PC-9 (cell line): ENCODE results near the gene PPP1R7. TPM values are rescaled to one million over a fixed set of nuclear protein-coding genes. Genes with fewer than 3 reads are reported as not detected.

Experiments used
- BruUV-seq: library from RNA; stranded (reverse); fragments of 400-500 nt; replicated peaks from 2 replicates; lab custom pipeline; 2021; lab: Mats Ljungman, UMichigan
- CTCF ChIA-PET: fragments of 300-600 bp; sonication (Branson Sonifier 250); formaldehyde crosslinking; loops from one replicate; lab custom pipeline; 2022; ENCODE audit warnings: antibody characterized with exemption; lab: Charles Lee
- POLR2A ChIA-PET: fragments of 300-600 bp; sonication (Branson Sonifier 250); formaldehyde crosslinking; loops from one replicate; lab custom pipeline; 2022; ENCODE audit warnings: antibody characterized with exemption; ENCODE audit not compliant: unreplicated experiment; lab: Charles Lee
- DNase-seq, 2 experiments: peaks; one replicate each; pipeline versions ENCODE4 v3.0.0 to v3.0.0-alpha.2; 2015 to 2022; ENCODE audit warnings: mixed read lengths in 1 of 2
- H2AFZ ChIP-seq: fragments of 200-600 bp; sonication (generic); 2 replicates; pipeline ENCODE4 v1.8.1; 2017; ENCODE audit warnings: antibody characterized with exemption
- H3F3A ChIP-seq: fragments of 200-600 bp; sonication (generic); 2 replicates; pipeline ENCODE4 v1.8.1; 2017; ENCODE audit warnings: antibody characterized with exemption, mild to moderate bottlenecking, low read depth; ENCODE audit not compliant: insufficient read depth
- H3K27ac ChIP-seq: fragments of 200-600 bp; sonication (generic); 2 replicates; pipeline ENCODE4 v1.6.1; 2016; ENCODE audit warnings: mixed run types
- H3K27me3 ChIP-seq: fragments of 200-600 bp; sonication (generic); 2 replicates; pipeline ENCODE4 v1.6.1; 2016; ENCODE audit warnings: low read depth, mixed run types; ENCODE audit not compliant: insufficient read depth
- H3K36me3 ChIP-seq: fragments of 200-600 bp; sonication (generic); 2 replicates; pipeline ENCODE4 v1.6.1; 2016; ENCODE audit warnings: low read depth, mixed run types
- H3K4me1 ChIP-seq: fragments of 200-600 bp; sonication (generic); replicated peaks from 2 replicates; pipeline ENCODE4 v1.6.1; 2016; ENCODE audit warnings: mixed run types; ENCODE audit not compliant: insufficient read depth
- H3K4me2 ChIP-seq: fragments of 200-600 bp; sonication (generic); 2 replicates; pipeline ENCODE4 v1.6.1; 2017; ENCODE audit warnings: mixed run types
- H3K4me3 ChIP-seq: fragments of 200-600 bp; sonication (generic); 2 replicates; pipeline ENCODE4 v1.6.1; 2016; ENCODE audit warnings: mixed run types
- H3K79me2 ChIP-seq: fragments of 200-600 bp; sonication (generic); 2 replicates; pipeline ENCODE4 v1.6.1; 2017; ENCODE audit warnings: low read depth, mixed run types
- H3K9me2 ChIP-seq: fragments of 200-600 bp; sonication (generic); 2 replicates; pipeline ENCODE4 v1.8.1; 2017; ENCODE audit warnings: mild to moderate bottlenecking; ENCODE audit not compliant: insufficient read depth
- H3K9me3 ChIP-seq: fragments of 200-600 bp; sonication (generic); 2 replicates; pipeline ENCODE4 v1.8.1; 2016; ENCODE audit warnings: low read depth; ENCODE audit not compliant: insufficient read depth
- H4K20me1 ChIP-seq: fragments of 200-600 bp; sonication (generic); 2 replicates; pipeline ENCODE4 v1.8.1; 2017; ENCODE audit not compliant: insufficient read depth
- EZH2 ChIP-seq: fragments of 200-600 bp; sonication (generic); IDR thresholded peaks from 2 replicates; pipeline ENCODE4 v1.8.0; 2017; ENCODE audit warnings: antibody characterized with exemption, low read depth
- intact Hi-C: fragments of 100-400 bp; cut with micrococcal nuclease; formaldehyde crosslinking; loops from one replicate; pipeline ENCODE4 v1.10.0; 2022; ENCODE audit not compliant: unreplicated experiment
- total RNA-seq: library from RNA; stranded (reverse); gene quantifications from 2 replicates; pipeline ENCODE4 v1.2.3, GENCODE V29; 2021
- TF ChIP-seq, protein P1 (sequence below): fragments of 200-600 bp; sonication (generic); conservative IDR thresholded peaks from 2 replicates; pipeline ENCODE4 v1.6.1; 2017; ENCODE audit warnings: mixed run types, antibody characterized with exemption, mild to moderate bottlenecking, moderate library complexity

Gene PPP1R7
- total RNA-seq, 1 experiment from 2014 or later, result 113 TPM

DNA sequence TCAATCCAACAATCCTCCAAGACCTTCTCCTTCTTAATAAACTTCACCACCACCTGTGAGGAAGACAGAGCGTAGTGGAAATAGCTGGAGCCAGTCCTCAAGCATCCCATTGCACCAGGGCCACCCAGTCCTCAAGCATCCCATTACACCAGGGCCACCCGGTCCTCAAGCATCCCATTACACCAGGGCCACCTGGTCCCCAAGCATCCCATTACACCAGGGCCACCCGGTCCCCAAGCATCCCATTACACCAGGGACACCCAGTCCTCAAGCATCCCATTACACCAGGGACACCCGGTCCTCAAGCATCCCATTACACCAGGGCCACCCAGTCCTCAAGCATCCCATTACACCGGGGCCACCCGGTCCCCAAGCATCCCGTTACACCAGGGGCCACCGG, 34.9 kb upstream of the PPP1R7 start:
- no peak overlapping the region for H3K27ac ChIP-seq
- no peak overlapping the region for H2AFZ ChIP-seq
- intact Hi-C loops, result no loop called here
- no peaks in the 10 kb centered on the region for H3K9me2 ChIP-seq
- H3K79me2 ChIP-seq, result no peaks in the 10 kb centered on the region
- BruUV-seq, result no TSS peak
- no peaks in the 10 kb centered on the region for H3K27me3 ChIP-seq
- DNase-seq, result no peak
- TF ChIP-seq EZH2, result no peak
- TF ChIP-seq, protein P1, sequence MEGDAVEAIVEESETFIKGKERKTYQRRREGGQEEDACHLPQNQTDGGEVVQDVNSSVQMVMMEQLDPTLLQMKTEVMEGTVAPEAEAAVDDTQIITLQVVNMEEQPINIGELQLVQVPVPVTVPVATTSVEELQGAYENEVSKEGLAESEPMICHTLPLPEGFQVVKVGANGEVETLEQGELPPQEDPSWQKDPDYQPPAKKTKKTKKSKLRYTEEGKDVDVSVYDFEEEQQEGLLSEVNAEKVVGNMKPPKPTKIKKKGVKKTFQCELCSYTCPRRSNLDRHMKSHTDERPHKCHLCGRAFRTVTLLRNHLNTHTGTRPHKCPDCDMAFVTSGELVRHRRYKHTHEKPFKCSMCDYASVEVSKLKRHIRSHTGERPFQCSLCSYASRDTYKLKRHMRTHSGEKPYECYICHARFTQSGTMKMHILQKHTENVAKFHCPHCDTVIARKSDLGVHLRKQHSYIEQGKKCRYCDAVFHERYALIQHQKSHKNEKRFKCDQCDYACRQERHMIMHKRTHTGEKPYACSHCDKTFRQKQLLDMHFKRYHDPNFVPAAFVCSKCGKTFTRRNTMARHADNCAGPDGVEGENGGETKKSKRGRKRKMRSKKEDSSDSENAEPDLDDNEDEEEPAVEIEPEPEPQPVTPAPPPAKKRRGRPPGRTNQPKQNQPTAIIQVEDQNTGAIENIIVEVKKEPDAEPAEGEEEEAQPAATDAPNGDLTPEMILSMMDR, result no peak
- H4K20me1 ChIP-seq, result no peaks in the 10 kb centered on the region
- H3K36me3 ChIP-seq, result peaks cover 1% of the 10 kb centered on the region; the same call in 1 of the 2 replicates
- H3K4me2 ChIP-seq, result no peak overlapping the region
- no peaks in the 10 kb centered on the region for H3K9me3 ChIP-seq
- H3F3A ChIP-seq, result no peaks in the 10 kb centered on the region
- ChIA-PET POLR2A (no interaction called here), CTCF (no interaction called here)
- no peaks in the 10 kb centered on the region for H3K4me1 ChIP-seq
- no peak overlapping the region for H3K4me3 ChIP-seq

DNA sequence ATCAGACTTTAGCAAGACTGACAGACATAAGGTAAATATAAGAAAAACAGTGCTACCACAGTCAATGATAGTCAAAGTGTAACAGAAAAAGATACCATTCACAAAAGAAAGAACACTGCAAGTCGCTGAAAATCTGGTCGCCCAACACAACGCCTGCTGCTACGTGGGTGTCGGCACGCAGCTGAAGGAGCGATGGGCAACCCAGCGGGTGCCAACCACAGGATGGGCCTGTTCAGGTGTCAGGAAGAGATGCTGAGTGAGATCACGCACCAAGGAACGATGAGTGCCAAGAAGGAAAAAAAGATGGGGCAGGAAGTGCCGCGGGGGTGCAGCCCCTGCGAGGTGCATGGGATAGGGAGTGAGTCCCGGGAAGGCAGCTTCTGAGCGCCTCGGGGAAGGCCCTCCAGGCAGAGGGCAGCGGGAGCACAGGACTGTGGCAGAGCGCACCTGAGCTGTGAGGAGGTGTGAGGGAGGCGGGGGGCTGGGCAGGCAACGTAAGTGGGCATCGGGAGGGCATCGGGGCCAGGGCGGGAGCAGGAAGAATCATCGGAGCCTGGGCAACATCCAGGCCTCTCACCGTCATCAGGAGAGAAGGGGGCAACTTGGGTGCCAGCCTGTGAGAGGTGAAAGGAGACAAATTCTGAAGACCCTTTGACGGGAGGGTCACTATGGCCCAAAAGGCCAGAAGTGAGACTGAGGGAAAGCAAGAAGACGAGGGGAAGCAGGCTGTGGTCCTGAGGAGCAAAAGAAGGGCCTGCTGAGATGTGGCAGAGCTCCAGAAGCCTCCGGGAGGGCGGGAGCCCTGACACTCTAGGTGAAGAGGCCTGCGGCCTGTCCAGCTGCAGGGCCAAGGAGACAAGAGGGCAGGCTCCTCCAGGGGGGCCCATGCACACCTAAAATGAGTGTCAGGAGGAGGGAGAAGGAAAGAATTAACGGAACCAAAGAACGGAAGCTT, 33.4 kb upstream of the PPP1R7 start:
- no TSS peak for BruUV-seq

DNA sequence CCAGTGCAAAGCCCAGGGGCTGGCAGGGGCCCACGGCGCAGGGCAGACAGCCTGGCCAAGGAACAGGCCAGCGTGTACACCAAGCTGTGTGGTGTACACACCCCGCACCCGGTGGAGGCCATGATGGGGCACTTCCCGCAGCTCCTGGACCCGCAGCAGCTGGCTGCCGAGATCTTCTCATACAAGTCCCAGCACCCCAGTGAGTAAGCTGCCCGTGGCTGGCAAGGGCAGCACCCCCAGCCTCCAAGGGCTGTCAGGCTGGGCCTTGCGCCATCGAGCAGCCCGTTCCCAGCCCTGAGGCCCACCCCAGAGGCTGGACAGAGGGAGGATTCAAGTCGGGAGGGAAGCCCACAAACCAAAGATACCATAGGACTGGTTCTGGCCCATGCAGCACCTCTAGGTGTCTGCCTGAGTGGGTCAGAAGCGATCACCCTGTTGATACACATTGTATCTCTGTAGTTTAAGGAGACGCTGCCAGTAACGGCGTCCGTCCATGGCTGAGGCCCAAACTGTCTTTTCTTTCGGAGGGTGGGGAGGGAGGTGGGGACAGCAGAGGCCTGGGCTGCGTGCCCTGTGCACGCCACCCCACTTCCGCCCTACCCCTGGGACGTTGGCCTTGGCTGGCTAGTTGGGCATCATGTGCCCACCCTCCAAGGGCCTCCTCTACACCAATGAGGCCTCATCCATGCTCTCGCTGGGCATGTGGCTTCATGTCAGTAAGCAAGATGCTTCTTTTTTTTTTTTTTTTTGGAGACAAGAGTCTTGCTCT, 31.3 kb upstream of the PPP1R7 start:
- TF ChIP-seq EZH2, result no peak
- TF ChIP-seq, protein P1, result no peak
- H3K9me2 ChIP-seq, result no peaks in the 10 kb centered on the region
- H3K27ac ChIP-seq, result no peak overlapping the region
- intact Hi-C loops, result no loop called here
- no peak overlapping the region for H3K4me2 ChIP-seq
- no peaks in the 10 kb centered on the region; the same call in 1 of the 2 replicates for H3F3A ChIP-seq
- no peak overlapping the region for H2AFZ ChIP-seq
- H3K4me1 ChIP-seq, result no peaks in the 10 kb centered on the region
- H3K9me3 ChIP-seq, result no peaks in the 10 kb centered on the region; the same call in 1 of the 2 replicates
- H3K4me3 ChIP-seq, result no peak overlapping the region
- H3K27me3 ChIP-seq, result no peaks in the 10 kb centered on the region
- no peaks in the 10 kb centered on the region for H3K79me2 ChIP-seq
- no peak for DNase-seq
- ChIA-PET POLR2A (no interaction called here), CTCF (no interaction called here)
- BruUV-seq, result no TSS peak
- H4K20me1 ChIP-seq, result no peaks in the 10 kb centered on the region
- H3K36me3 ChIP-seq, result peaks cover 13% of the 10 kb centered on the region

More for the DNA sequence above, 33.4 kb upstream of the PPP1R7 start:
- TF ChIP-seq, protein P1, result no peak
- no peak for TF ChIP-seq EZH2
- no peaks in the 10 kb centered on the region for H3K27me3 ChIP-seq
- intact Hi-C loops, result no loop called here
- H3K9me2 ChIP-seq, result no peaks in the 10 kb centered on the region
- no peak overlapping the region for H3K4me3 ChIP-seq
- no peaks in the 10 kb centered on the region; the same call in 1 of the 2 replicates for H3F3A ChIP-seq
- no peaks in the 10 kb centered on the region for H4K20me1 ChIP-seq
- CTCF ChIA-PET, result no interaction called here
- POLR2A ChIA-PET, result no interaction called here
- H3K4me2 ChIP-seq, result no peak overlapping the region
- no peaks in the 10 kb centered on the region; the same call in 1 of the 2 replicates for H3K9me3 ChIP-seq
- no peaks in the 10 kb centered on the region for H3K4me1 ChIP-seq
- no peak for DNase-seq
- H3K27ac ChIP-seq, result no peak overlapping the region
- H3K36me3 ChIP-seq, result peaks cover 13% of the 10 kb centered on the region
- H2AFZ ChIP-seq, result no peak overlapping the region
- H3K79me2 ChIP-seq, result no peaks in the 10 kb centered on the region
